Epidermal melanocyte (primary cell): ENCODE results near the gene GRAMD1A.
"Not testable (repeated sequence)": the region's sequence is repeated elsewhere in the genome, so short reads cannot be mapped to it uniquely, and the experiment has no call there.

ENCODE experiments used
- DNase-seq: peaks from one replicate; pipeline ENCODE4 v3.0.0; 2011; ENCODE audit warnings: low spot score; ENCODE audit not compliant: insufficient read length

GRAMD1A gene

GRCh38 chr19:35002037-35002535 lies 2.0 kb downstream of the GRAMD1A start:
- DNase-seq = no peak

GRCh38 chr19:35004517-35005255 lies 4.6 kb downstream of the GRAMD1A start:
- no peak for DNase-seq

GRCh38 chr19:35005256-35005977 lies 5.3 kb downstream of the GRAMD1A start:
- DNase-seq = no peak

GRCh38 chr19:35006007-35006341 lies 5.9 kb downstream of the GRAMD1A start:
- not testable (repeated sequence) for DNase-seq

- DNase-seq = no peak
These were observed 6.3 kb downstream of the GRAMD1A start for GRCh38 chr19:35006342-35006998.

GRCh38 chr19:35006999-35007365 lies 6.9 kb downstream of the GRAMD1A start:
- DNase-seq = no peak

GRCh38 chr19:35007427-35007826 lies 7.3 kb downstream of the GRAMD1A start:
- DNase-seq = not testable (repeated sequence)

- no peak for DNase-seq
These were observed 8.8 kb downstream of the GRAMD1A start for GRCh38 chr19:35008891-35009341.

- DNase-seq = no peak
These were observed 9.6 kb downstream of the GRAMD1A start for GRCh38 chr19:35009424-35010415.

GRCh38 chr19:35011091-35011689 lies 11.1 kb downstream of the GRAMD1A start:
- DNase-seq = no peak

GRCh38 chr19:35011737-35012682 lies 11.9 kb downstream of the GRAMD1A start:
- no peak for DNase-seq

- DNase-seq = peak; percentile 89
These were observed 13.1 kb downstream of the GRAMD1A start for GRCh38 chr19:35013041-35013819.

GRCh38 chr19:35013820-35014754 lies 14.0 kb downstream of the GRAMD1A start:
- DNase-seq = no peak

- not testable (repeated sequence) for DNase-seq
These were observed 14.7 kb downstream of the GRAMD1A start for GRCh38 chr19:35014774-35015173.

GRCh38 chr19:35015270-35015953 lies 15.3 kb downstream of the GRAMD1A start:
- DNase-seq = no peak

GRCh38 chr19:35015954-35016351 lies 15.8 kb downstream of the GRAMD1A start:
- no peak for DNase-seq

GRCh38 chr19:35017507-35017906 lies 17.4 kb downstream of the GRAMD1A start:
- DNase-seq = no peak
